NT2/D1 (cell line): ENCODE measurements around the gene CD74.

Source experiments
- SUZ12 ChIP-seq: IDR thresholded peaks from 2 replicates; pipeline ENCODE4 v1.6.1; 2011; ENCODE audit not compliant: insufficient read length, insufficient read depth; ENCODE audit errors: extremely low read depth
- YY1 ChIP-seq: IDR thresholded peaks from 2 replicates; pipeline ENCODE4 v1.6.1; 2011; ENCODE audit not compliant: insufficient read length, insufficient read depth
- ZNF274 ChIP-seq: IDR thresholded peaks from 2 replicates; pipeline ENCODE4 v1.6.1; 2011; ENCODE audit warnings: mild to moderate bottlenecking, low read depth, low read length

DNA sequence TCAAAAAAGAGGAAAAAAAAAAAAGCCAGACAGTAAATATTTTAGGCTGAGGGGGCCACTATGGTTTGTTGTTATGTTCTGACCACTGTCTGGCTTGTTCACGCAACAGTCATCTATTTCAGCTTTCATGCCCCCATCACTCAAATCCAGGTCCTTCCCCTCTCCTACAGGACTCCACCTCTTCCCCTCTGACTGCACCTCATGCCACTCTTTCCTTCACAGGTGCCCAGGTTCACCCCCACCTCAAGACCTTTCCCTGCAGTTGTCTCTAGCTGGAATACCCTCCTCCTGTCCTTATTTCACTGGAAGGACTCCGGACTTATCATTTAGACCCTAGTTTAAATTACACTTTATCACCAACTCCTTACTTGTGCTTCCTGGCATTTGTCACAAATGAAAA is 33.4 kb upstream of the CD74 start:
- TF ChIP-seq ZNF274 (no peak), YY1 (no peak), SUZ12 (no peak)
